NCI-H2029 treated with DMSO at 0.1 percent for 48 hours (cell line): ENCODE data around the gene EYA3.
"Not testable (repeated sequence)": the region's sequence is repeated elsewhere in the genome, so short reads cannot be mapped to it uniquely, and the experiment has no call there.

Source experiments
- DNase-seq: peaks from one replicate; lab custom pipeline; 2025; lab: John Stamatoyannopoulos, UW

EYA3 gene

DNA sequence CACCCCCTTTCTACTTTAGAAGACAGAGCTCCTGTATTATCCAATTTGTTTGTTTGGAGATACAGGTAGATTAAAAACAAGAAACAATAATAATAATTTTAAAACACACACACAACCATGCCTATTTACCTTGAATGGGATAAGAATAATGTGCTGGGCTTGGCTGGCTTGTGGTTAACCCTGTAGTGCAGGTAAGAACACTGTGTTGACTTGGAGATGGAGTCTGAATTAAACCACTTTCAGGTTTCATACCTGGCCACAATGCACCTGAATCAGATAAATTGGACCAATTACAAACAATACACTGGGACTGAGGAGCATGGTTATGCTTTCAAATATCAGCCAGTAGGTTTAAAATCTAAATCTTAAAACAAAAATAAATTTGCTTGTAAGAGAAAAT lies 60.8 kb downstream of the EYA3 start:
- DNase-seq, result no peak

DNA sequence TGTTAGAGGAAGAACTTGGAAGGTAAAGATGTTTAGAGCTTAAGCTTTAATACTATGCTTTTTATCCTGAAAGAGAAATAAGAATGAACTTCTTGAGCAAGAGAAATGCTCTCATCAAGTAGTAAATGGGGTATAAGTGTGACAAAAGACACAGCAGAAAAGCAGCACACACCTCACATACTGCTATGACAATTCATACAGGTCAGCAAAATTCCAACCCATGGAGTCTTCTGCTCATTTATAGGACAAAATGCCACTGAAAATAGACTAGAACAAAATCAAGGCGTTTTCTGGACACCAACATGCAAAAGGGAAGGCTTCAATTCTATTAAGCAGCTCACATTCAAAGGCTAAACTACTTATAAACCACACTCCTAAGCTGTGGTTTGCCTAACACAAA lies 61.2 kb downstream of the EYA3 start:
- DNase-seq, result no peak

- DNase-seq, result no peak
Observed at GRCh38 chr1:28026329-28026728, 62.1 kb downstream of the EYA3 start.

GRCh38 chr1:28021064-28021463 lies 67.3 kb downstream of the EYA3 start:
- no peak for DNase-seq

DNA sequence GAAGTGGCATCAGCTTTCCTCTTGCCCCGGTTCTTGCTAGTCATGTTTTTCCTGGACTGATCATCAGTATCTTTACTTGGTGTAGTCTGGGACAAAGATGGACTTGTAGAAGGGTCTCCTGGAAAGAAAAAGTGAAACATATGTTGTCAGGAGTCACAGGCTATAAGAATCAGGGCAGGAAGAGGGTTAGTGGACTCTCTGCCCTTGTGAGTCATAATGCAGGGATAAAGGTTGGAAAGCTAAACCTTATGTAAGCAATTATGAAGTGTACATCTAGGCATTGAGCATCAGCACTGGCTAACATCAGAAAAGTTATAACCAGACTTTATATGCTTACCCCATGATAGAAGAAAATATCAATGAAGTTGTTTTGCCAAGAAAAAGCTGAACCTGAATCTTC lies 77.4 kb downstream of the EYA3 start:
- no peak for DNase-seq

DNA sequence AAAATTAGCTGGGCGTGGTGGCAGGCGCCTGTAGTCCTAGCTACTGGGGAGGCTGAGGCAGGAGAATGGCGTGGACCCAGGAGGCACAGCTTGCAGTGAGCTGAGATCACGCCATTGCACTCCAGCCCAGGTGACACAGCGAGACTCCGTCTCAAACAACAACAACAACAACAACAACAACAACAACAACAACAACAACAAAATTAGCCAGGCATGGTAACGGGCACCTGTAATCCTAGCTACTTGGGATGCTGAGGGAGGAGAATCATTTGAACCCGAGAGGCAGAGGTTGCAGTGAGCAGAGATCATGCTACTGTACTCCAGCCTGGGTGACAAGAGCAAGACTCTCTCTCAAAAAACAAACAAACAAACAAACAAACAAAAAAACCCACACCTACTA lies 85.3 kb downstream of the EYA3 start:
- DNase-seq, result not testable (repeated sequence)

GRCh38 chr1:28002600-28002999 lies 85.8 kb downstream of the EYA3 start:
- DNase-seq, result no peak

- DNase-seq, result no peak
Observed at GRCh38 chr1:27999055-27999454, 89.4 kb downstream of the EYA3 start.

GRCh38 chr1:27994526-27994925 lies 93.9 kb downstream of the EYA3 start:
- DNase-seq, result not testable (repeated sequence)

DNA sequence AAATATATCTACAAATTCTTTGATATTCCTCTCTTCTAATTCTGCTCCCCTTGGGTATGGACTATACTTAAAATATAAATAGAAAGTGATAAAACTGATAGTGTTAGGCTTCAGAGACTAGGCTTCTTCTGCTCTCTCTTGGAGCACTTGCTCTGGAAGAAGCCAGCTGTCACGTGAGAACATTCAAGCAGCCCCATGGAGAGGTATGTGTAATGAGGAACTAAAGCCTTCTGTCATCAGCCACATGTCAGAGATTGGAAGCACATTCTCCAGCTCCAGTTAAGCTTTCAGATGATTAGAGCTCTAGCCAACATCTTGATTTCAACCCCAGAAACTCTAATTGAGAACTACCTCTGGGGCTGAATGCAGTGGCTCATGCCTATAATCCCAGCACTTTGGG lies 94.3 kb downstream of the EYA3 start:
- DNase-seq, result no peak

GRCh38 chr1:27993241-27993640 lies 95.2 kb downstream of the EYA3 start:
- DNase-seq, result no peak

- DNase-seq, result no peak
Observed at GRCh38 chr1:27992276-27992675, 96.1 kb downstream of the EYA3 start.

GRCh38 chr1:27990920-27991537 lies 97.4 kb downstream of the EYA3 start:
- DNase-seq, result no peak

- DNase-seq, result no peak
Observed at GRCh38 chr1:27981145-27981544, 107.3 kb downstream of the EYA3 start.

GRCh38 chr1:27980216-27980845 lies 108.1 kb downstream of the EYA3 start:
- DNase-seq, result no peak

GRCh38 chr1:27979859-27980201 lies 108.6 kb downstream of the EYA3 start:
- no peak for DNase-seq

DNA sequence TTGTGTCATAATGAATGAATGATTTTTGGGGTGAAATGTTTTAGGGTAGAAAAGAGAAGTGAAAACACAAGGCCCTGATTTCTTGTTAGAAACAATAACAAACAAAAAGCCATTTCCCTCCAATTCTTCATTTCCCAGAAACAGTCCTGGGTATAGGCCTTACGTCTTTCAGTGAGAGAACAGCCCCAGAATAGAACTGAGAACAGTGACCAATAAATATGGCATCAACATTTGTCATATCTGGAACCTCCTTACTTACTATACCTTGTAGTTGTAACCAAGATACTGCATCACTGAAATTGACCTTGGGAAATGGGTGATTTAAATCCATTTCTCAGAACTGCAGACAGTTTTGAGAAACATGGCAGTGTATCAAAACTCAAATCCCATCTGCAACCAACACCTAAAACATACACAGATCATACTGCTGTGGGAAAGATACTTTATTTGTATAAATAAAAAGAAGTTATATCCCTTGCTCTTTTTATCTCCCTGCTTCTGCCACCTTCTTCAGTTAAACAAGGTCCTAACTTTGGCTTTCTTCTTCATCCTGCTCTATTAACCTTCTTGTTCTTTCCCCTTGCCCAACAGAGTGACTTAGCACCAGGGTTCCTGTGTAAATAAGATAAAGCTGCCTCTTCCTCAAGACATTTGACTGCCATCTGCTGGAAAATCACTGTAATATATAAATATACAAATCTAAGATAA lies 109.1 kb downstream of the EYA3 start:
- no peak for DNase-seq

DNA sequence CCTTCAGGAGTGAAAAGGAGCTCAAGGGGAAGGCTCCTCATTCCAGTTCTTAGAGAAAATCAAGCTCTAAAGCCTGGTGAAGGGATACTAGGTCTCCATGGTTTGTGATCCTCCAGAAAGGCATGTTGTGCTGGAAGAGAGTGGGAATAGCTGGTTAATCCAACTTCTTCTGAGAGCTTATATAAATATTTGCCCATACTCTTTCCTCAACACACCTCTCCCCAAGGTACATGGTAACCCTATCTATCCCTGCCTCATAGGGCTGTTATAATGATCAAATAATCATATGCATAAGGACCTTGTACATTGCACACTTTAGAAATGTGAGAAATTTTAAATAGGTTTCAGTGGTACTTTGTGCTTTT lies 114.0 kb downstream of the EYA3 start:
- no peak for DNase-seq

DNA sequence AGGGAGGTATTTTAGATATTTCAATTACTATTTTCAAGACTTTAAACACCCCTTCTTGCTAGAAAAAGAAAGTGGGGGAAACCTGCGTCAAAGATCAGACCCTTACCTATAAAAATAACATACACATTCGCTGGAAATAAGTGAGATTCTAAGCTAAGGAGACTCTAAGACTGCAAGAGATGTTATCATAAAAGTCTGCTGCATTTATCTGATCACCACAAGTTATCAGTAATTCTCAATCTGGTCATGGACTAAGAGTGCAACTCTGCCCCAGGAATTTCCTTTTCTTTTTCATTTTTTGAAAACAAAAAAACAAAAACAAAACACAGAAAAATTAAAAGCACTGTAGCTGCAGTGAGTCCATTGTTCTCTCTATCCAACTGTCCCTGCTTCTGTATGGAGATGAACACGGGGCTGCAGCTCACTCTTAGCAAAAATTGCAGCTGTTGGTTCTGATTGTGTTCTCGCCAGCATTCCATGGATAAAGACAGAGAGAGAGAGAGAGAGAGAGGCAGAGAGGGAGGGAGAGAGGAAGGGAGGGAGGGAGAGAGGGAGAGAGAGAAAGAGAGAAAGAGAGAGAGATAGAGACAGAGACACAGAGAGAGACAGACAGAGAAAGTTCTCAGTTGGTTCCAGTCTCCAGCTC lies 114.5 kb downstream of the EYA3 start:
- DNase-seq, result no peak

GRCh38 chr1:27972141-27972540 lies 116.3 kb downstream of the EYA3 start:
- DNase-seq, result no peak

DNA sequence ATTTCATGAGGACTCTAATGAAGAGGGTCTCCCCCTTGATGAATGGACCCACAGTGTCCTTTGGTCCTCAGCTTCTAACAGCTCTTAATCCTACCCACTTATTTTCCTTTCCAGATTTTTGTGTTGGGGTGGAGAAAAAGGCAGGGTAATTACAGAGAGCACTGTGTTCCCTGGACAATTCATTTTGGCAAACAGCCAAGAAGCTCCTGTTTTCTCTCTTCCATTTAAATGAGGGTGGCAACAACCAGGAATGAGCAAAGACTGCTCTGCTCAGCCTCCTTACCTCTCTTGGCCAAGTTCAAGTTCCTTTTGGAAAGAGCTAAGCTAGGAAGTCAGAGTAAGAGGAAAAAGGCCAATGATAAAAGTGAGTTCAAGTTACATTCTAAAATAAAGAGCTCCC lies 116.7 kb downstream of the EYA3 start:
- DNase-seq, result no peak

GRCh38 chr1:27970401-27970800 lies 118.0 kb downstream of the EYA3 start:
- no peak for DNase-seq

DNA sequence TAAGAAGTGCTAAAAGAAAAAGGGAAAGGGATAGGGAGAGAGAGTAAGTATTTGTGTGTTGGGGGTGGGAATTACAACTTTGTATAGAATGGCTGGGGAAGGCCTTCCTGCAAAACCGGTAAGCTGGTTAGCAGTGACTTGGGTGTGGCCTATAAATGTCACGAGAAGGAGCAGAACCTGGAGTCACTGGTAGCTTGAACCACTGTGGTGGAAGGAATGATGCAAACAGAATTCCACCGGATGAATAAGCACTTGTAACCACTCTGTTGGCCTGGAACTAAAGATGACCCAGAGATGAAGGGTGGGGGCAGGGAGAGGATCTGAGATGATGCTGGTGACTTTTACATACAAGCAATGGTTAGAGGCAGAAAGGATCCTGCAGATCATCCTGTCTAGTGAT lies 119.7 kb downstream of the EYA3 start:
- no peak for DNase-seq
